GM18519 (cell line): ENCODE data around the gene FHAD1.

ENCODE experiments used
- ATAC-seq: cut with Tn5 transposase; IDR thresholded peaks from one replicate; pipeline ENCODE4 v1.9.1; 2021; ENCODE audit warnings: mild to moderate bottlenecking, moderate library complexity; ENCODE audit not compliant: unreplicated experiment, low FRiP score

Gene FHAD1

GRCh38 chr1:15323989-15324868 lies 77.2 kb downstream of the FHAD1 start:
- no peak for ATAC-seq

GRCh38 chr1:15324869-15325335 lies 77.9 kb downstream of the FHAD1 start:
- ATAC-seq = no peak

GRCh38 chr1:15325375-15326085 lies 78.5 kb downstream of the FHAD1 start:
- ATAC-seq = no peak

GRCh38 chr1:15326691-15327588 lies 79.9 kb downstream of the FHAD1 start:
- no peak for ATAC-seq

GRCh38 chr1:15328351-15329103 lies 81.5 kb downstream of the FHAD1 start:
- no peak for ATAC-seq

- ATAC-seq = no peak
These were observed 82.2 kb downstream of the FHAD1 start for GRCh38 chr1:15329104-15329820.

- no peak for ATAC-seq
These were observed 83.0 kb downstream of the FHAD1 start for GRCh38 chr1:15330028-15330427.

- ATAC-seq = no peak
These were observed 84.2 kb downstream of the FHAD1 start for GRCh38 chr1:15331180-15331579.

- ATAC-seq = no peak
These were observed 84.7 kb downstream of the FHAD1 start for GRCh38 chr1:15331734-15332133.

- ATAC-seq = no peak
These were observed 85.5 kb downstream of the FHAD1 start for GRCh38 chr1:15332525-15332924.

- no peak for ATAC-seq
These were observed 86.1 kb downstream of the FHAD1 start for GRCh38 chr1:15332952-15333715.

- ATAC-seq = no peak
These were observed 88.0 kb downstream of the FHAD1 start for GRCh38 chr1:15334995-15335394.

GRCh38 chr1:15336866-15337265 lies 89.8 kb downstream of the FHAD1 start:
- no peak for ATAC-seq

GRCh38 chr1:15337656-15338402 lies 90.8 kb downstream of the FHAD1 start:
- ATAC-seq = no peak

GRCh38 chr1:15339570-15339969 lies 92.5 kb downstream of the FHAD1 start:
- ATAC-seq = no peak

- no peak for ATAC-seq
These were observed 94.2 kb downstream of the FHAD1 start for GRCh38 chr1:15341228-15341627.

GRCh38 chr1:15341634-15342407 lies 94.8 kb downstream of the FHAD1 start:
- no peak for ATAC-seq
